ENCODE results near the gene KLHDC7B. TPM values are rescaled to one million over a fixed set of nuclear protein-coding genes. Genes with fewer than 3 reads are reported as not detected.
"Not testable (repeated sequence)": the region's sequence is repeated elsewhere in the genome, so short reads cannot be mapped to it uniquely, and the experiment has no call there.

The KLHDC7B gene
- total RNA-seq, 1 donor from 2014 or later, result 0.20 TPM

DNA sequence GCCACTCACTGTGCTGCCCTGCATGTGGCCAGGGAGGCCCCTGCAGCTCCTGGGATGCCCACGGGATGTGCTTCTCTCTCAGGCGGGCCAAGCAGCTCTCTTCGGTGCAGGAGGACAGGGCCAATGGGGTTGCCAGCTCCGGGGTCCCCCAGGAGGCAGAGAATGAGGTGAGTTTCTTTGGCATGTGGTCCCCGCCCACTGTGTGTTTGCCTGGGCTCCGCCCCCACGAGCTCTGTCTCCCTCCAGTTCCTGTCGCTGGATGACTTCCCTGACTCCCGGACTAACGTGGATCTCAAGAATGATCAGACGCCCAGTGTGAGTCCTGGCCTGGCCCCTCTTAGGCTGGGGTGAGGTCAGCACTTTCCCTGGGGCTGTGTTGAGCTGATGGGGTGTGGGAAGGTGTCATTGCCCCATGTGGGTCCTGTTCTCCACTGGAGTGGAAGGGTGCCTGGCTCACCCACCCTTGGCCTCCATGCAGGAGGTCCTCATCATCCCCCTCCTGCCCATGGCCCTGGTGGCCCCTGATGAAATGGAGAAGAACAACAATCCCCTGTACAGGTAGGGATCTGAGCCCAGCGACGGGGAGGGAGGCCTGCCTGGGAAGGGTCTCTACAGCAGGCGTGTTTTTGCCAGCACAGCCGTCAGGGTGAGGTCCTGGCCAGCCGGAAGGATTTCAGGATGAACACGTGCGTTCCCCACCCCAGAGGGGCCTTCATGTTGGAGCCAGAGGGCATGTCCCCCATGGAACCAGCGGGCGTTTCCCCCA is 28.0 kb upstream of the KLHDC7B start:
- no peak for ATAC-seq

DNA sequence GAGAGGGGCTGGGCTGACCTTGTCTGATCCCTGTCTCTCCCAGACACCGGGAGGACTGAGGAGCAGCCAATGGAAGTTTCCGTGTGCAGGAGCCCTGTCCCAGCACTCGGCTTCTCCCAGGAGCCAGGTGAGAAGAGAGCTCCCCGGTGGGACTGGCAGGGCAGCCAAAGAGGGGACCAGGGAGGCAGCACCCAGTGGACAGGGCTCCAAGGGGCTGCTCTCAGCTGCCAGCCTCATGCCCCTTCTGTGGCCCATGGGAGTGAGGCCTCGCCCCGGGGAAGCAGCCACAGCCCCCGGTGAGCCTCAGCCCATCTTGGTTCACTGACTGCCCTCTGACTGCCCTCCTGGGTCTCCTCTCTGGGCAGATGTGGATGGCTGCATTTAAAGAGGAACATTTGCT is 27.1 kb upstream of the KLHDC7B start:
- no peak for ATAC-seq

DNA sequence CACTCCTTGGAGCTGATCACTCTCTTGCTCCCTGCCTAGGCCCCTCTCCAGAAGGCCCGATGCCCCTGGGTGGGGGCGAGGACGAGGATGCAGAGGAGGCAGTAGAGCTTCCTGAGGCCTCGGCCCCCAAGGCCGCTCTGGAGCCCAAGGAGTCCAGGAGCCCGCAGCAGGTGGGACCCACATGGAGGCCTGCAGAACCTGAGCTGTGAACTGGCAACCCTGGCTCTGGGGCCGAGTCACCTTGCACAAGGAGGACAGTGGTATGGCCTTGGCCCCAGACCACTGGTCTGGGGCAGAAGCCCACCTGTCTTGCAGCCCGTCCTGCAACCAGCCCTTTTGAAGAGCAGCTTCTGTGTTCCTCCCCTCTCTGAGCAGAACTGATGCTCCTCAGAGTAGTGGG is 26.5 kb upstream of the KLHDC7B start:
- ATAC-seq, result no peak

DNA sequence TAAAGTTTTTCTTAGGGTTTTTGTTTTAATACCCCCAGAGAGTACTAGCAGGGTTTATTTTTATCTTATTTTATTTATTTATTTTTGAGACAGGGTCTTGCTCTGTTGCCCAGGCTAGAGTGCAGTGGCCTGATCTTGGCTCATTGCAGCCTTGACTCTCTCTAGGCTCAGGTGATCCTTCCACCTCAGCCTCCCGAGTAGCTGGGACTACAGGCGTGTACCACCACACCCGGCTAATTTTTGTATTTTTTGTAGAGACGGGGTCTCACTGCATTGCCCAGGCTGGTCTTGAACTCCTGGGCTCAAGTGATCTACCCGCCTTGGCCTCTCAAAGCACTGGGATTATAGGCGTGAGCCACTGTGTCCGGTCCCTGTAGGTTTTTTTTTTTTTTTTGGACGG is 25.5 kb upstream of the KLHDC7B start:
- not testable (repeated sequence) for ATAC-seq

DNA sequence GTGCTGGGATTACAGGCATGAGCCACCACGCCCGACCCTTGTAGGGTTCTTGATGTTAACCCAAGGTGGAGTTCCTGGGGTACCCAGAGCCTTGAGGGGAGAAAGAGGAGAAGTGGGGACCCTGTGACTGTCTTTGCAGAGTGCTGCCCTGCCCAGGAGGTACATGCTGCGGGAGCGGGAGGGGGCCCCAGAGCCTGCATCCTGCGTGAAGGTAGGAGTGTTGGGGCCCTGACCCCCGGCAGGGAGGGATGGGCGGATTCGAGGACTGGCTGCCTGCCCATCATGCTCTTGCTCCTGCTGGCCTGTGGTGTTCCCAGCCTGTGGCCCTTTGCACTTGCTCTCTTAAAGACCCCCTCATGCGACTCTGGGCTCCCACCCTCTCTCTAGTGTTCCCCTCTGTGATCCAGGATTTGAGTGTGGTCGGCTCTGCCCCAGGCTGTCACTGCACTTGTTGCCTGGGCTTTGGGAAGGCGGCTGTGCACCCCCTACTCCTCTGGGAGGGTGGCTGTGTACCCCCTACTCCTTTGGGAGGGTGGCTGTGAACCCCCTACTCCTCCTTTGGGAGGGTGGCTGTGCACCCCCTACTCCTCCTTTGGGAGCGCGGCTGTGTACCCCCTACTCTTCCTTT is 24.8 kb upstream of the KLHDC7B start:
- ATAC-seq, result no peak

DNA sequence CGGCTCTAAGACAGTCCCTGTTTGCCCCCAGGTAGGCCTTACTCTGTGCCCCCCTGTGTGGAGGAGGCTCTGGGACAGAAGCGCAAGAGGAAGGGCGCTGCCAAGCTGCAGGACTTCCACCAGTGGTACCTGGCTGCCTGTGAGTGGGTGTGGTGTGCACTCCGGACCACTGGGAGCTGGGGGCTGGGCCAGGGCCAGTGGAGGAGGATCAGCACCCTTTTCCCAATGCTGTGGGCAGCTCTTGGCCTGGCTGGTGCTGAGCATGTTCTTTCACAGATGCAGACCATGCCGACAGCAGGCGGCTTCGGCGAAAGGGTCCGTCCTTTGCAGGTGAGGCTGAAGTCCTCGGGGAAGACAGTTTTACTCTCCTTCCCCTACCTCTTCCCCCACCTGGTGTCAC is 24.0 kb upstream of the KLHDC7B start:
- ATAC-seq, result no peak

DNA sequence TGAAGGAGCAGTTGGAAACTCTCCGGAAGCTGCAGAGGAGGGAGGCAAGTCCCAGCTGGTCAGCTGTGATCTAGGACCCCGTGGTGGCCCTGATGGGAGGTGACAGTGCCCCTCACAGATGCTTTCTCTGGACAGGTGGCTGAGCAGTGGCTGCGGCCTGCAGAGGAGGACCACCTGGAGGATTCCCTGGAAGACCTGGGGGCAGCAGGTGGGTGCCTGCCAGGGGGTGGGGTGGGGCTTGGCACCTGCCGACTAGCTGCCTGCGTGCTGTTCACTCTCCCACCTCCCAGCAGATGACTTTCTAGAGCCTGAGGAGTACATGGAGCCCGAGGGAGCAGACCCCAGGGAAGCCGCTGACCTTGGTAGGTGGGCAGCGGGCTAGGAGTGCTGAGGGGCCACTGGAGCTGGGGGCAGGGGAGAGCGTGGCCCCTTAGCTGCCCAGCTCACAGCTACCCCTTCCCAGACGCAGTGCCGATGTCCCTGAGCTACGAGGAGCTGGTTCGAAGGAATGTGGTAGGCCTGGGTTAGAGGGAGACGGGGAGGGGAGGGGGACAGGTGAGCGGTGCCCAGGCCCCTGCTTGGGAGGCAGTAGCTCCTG is 23.4 kb upstream of the KLHDC7B start:
- ATAC-seq, result no peak

DNA sequence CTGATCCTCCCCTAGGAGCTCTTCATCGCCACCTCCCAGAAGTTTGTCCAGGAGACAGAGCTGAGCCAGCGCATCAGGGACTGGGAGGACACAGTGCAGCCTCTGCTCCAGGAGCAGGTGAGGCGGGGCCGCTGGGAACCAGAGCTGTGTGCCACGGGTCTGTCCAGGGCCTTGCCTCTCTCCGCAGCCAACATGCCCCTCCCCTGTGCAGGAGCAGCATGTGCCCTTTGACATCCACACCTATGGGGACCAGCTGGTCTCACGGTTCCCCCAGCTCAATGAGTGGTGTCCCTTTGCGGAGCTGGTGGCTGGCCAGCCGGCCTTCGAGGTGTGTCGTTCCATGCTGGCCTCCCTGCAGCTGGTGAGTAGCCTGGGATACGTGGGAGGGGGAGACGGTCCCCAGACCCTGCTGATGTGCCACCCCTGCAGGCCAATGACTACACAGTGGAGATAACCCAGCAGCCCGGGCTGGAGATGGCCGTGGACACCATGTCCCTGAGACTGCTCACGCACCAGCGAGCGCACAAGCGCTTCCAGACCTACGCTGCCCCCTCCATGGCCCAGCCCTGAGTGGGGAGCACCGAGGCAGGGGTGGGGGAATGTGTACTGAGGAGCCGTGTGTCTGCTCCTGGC is 22.8 kb upstream of the KLHDC7B start:
- no peak for ATAC-seq

DNA sequence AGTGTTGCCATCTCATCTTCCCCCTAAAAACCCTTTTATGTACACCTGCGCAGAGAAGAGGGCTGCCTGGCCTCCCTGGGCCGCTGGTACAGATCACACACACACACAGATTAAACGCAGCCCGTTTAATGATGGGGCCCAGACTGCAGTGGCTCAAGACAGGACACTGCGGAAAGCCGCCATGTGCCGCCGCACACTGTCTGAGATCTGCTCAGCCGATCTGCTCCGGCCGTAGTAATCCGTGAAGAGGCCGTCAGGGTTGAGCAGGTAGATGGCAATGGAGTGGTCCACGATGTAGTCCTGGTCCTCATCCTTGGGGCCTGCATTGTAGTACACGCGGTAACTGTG is 22.3 kb upstream of the KLHDC7B start:
- ATAC-seq, result no peak

DNA sequence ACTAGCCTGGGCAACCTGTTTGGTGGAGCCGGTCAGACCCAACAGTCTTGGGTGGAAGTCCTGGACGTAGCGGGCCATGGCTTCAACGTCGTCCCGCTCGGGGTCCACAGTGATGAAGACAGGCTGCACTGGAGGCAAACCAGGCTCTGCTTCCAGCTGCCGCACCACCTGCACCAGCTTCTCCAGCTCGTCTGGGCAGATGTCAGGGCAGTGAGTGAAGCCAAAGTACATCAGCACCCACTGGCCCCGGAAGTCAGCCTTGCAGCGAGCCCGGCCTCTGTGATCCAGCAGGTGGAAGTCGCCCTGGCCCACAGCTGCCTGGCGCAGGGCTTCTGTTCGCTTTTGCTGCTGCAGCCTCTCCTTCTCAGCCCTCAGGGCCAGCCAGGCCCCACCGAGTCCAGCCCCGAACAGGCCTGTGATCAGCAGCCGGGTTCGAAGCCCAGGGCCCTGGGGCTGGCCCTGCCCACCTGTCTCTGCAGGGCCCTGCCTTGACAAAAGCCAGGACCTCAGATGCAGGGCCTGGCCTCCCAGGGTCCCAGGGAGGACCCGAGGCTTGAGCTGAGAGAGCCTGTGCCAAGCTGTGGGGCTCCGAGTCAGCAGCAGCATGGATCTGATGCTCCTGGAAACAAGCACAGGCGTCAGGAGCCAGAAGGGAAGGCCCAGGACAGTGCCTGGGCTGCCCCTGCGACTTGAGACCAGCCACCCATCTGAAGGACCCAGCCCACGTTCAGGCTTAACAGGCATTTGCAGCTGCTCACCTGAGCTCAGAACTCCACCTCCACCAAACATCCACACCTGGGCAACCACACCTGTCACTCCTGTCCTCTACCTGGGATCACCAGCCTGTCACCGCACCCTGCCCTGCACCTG is 21.7 kb upstream of the KLHDC7B start:
- peak; percentile 17 for ATAC-seq

DNA sequence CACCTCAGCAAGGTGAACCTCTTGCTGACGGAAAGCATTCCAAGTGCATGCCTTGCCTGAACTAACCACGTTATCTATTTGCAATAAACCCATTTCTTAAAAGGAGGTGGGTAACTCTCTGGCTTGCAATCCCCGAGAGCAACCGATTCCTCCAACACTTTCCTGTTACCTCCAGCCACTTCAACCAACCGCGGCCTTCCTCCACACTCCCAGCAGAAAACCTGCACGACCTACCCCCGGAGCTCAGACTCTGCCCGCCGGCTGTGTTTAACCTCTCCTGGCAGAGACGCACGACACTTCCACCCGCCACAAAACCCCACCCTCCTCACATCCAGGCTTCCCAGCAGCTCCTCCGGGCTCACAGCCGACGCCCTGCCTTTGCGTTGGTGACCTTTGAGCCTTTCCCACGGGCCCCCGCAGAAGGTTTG is 21.0 kb upstream of the KLHDC7B start:
- peak; percentile 1 for ATAC-seq

DNA sequence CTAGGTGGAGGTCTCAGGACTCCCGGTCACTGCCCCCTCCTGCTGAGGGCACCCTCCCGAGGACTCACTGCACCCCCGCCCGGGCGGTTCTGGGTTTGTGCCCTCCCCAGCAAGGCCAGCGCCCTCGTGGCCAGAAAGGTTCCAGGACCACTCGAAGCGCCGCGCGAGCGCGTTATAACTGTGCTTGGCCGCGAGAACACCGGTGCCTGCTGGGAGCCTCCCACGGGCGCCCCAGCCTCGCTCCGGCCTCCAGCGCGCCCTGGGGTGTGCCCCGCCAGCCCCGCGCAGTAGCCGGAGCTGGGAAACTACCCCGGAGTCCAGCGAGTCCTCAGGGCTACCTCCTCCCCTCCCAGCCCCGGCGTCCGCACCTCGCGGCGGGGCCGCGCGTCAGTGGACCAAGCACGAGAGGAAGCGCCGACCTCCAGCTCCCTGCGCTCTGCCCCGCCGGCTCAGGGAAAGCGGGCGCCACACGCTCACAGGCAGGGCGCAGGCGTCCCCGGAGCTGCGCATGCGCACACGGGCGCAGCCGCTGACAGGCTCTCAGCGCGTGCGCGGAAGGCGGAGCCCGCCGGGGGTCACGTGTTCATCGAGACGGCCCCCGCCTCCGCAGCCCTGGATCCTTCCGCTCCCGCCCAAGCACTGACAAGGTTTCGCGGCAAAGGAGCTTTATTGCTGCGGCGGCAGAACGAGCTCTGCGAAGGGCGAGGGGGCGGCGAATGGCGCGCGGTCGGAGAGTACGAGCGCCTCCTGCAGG is 20.4 kb upstream of the KLHDC7B start, which contains the start of gene SCO2:
TSS of gene SCO2 (minus strand) at position 495 of the 754 bp plus-strand sequence. CDS start 1,187 bp downstream, outside the sequence.
- peak; percentile 60 for ATAC-seq

DNA sequence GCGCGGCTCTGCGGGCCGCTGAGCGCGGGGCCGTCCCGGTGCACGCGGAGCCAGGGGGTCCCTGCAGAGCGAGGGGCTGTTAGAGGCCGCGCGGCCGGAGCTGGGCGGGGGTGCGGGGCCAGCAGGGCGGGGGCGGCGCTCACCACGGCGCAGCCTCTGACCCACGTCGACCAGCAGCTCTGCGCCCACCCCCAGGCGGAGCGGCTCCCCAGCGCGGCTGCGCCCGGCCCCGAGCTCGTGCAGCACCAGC is 19.9 kb upstream of the KLHDC7B start:
- ATAC-seq, result no peak

DNA sequence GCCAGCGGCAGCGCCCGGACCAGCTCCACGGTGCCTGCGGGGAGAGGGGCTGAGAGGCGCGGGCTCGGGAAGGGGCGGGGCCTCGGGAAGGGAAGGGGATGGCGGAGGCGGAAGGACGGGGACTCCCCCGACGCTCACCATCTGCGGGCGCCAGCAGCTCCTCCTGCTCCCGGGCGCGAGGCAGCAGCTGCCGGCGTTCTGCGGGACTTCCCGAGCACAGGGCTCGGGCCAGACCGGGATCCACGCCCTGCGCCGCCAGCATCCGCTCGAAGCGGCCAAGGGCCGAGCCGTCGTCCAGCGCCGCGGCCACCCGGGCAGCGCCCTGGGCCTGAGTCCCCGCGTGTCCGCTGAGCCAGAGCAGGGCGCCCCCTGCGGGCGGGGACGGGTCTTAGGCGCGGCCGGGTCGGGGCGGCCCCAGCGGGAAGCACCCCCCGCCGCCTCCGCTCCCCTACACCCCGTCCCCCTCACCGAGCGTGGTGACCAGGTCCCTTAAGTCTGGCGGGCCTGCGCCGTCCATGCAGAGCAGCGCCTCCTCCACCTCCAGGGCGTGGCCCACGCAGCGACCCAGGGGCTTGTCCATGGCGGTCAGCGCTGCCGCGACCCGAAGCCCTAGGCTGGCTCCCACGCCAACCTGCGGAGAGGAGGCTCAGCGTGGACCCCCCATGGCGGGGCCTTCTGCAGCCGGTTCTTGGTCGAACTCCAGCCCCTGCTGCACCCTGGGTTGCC is 19.4 kb upstream of the KLHDC7B start:
- ATAC-seq, result peak; percentile 36

DNA sequence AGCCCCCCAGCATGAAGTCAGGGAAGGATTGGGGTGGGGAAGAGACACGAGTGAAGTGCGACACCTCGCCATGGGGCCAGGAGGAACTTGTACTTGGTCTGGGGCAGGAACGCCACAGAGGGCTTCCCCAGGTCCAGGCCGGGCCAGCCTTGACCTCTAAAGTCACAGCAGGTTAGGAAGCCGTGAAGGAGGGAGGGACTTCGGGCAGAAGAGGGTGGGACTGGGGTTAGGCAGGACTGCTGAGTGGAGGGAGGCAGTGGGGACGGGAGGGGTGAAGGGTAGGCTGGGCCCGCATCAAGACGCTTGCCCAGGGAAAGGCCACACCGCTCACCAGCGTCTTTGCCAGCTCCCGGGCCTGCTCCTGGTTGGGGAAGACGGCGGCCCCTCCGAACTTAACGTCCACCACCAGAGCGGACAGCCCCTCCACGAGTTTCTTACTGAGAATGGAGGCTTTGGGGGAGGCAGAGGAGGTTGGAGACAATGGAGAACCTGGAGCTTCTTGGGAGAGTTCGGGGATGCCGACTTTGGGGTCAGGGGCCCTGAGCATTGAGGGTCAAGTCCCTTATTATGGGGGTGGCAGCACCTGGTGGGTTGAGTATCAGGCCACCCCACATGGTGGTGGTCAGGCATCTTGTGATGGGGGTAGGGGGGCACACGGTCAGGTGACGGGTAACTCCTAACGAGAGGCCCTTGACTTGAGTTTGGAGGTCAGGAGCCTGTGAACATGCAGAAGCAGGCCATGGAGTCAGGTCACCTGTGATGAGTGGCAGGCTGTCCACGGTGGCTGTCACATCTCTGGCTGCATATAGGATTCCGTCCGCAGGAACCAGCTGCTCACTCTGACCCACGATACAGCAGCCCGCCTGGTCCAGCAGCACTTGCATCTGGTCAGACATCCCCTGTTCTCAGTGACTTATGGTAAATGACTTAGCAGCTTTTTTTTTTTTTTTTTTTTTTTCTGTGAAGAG is 18.6 kb upstream of the KLHDC7B start:
- ATAC-seq, result peak; percentile 0

DNA sequence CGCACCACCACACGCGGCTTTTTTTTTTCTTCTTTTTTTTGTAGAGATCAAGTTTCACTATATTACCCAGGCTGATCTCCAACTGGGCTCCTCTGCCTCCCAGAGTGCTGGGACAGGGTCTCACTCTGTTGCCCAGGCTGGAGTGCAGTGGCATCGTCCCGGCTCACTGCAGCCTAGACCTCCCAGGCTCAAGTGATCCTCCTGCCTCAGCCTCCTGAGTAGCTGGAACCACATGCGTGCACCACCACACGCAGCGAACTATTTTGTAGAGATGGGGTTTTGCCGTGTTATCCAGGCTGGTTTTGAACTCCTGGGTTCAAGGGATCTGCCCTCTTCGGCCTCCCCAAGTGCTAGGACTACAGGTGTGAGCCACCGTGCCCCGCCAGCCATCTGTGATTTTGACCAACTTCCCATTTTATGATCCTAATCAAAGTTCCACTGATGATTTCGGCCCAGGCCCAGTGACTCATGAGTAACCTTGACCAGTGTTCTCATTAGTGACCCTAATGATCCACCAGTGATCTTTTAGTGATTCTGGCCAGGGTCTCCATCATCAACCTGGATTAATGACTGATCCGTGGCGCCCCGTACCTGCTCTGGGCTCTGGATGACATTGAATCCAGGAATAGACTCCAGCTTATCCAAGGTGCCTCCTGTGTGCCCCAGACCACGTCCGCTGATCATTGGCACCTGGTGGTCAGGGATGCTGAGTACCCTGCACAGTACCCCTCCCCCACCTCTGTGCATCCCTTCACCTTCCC is 17.6 kb upstream of the KLHDC7B start:
- ATAC-seq, result no peak

DNA sequence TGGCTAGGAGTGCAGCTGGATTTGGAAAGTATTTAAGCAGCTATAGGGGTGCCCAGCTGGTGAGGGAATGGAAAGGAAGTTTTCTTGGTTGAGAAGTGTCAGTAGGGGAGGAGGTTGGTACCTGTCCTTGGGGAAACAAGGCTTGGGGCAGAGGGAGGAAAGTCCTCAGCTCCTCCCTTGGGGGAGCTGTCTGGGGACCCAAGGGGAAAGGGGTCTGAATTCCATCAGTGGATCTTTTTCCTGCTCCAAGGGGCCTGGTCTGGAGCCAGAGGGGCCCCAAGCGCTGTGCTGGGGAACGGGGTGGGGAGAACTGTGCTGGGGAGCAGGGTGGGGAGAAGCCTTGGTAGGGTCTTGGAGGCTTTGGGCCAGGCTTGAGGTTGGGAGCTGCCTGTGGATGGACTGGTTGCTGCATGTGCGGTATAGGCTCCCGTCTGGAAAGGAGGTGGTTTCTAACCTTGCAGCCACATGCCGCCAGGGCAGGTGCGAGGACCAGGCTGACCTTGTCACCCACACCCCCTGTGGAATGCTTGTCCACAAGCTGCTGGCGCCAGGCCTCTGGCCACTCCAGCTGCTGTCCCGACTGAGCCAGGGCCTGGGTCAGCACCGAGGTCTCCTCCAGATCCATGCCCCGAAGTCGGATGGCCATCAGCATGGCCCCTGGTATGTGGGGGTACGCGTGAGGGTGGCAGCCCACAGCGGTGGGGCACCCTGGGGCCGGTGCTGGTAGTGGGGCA is 16.9 kb upstream of the KLHDC7B start:
- ATAC-seq, result no peak

DNA sequence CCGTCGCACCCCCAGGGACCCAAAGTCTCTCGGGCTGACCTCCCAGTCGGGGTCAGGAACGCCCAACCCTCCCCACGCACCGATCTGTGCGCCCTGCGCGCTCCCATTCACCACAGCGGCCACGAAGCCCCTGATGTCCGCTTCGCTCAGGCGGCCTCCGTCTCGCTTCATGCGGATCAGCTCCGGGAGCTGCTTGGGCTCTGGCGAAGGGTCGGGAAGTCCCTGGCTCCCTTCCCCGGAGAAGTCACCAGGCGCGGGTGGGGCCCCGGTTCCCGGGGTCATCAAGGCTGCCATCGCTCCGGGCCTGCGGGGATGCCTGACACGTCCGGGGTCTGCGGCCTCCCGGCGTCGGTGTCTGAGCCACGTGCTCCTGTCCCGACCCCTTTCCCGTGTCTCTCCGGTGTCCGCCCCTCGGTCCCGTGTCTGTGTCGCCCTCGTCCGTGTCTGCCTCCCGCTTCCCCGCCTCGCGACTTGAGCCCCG is 16.2 kb upstream of the KLHDC7B start:
- ATAC-seq, result no peak

Measured in esophagus mucosa (tissue), 1 donor.